Aorta (tissue), 5 donors: Measurements from ENCODE around the gene EPHB4. TPM values are rescaled to one million over a fixed set of nuclear protein-coding genes. Genes with fewer than 3 reads are reported as not detected.

Experiments used
- ATAC-seq: fragments of 200-7000 bp; cut with Tn5 transposase; one replicate; pipeline ENCODE4 v1.9.1; 2022; ENCODE audit warnings: moderate library complexity; ENCODE audit not compliant: low FRiP score
- DNase-seq, 2 donors: peaks; one replicate each; pipeline ENCODE4 v3.0.0-alpha.2; 2020
- H3K27ac ChIP-seq, 2 donors: one replicate each; pipeline ENCODE4 v1.5.1; 2013; ENCODE audit warnings: low read length in 2 of 2, mild to moderate bottlenecking in 2 of 2, moderate library complexity in 2 of 2, control low read depth in 1 of 2, inconsistent platforms in 1 of 2, low read depth in 1 of 2
- H3K27me3 ChIP-seq, 2 donors: one replicate each; pipeline ENCODE4 v1.6.1; 2013; ENCODE audit warnings: control low read depth in 1 of 2, low read length in 1 of 2, mild to moderate bottlenecking in 1 of 2, moderate library complexity in 1 of 2; ENCODE audit not compliant: insufficient read depth in 2 of 2, control insufficient read depth in 1 of 2
- H3K36me3 ChIP-seq, 2 donors: one replicate each; pipeline ENCODE4 v1.6.1; 2013; ENCODE audit warnings: control low read depth in 1 of 2, low read length in 1 of 2, mild to moderate bottlenecking in 1 of 2; ENCODE audit not compliant: insufficient read depth in 2 of 2, control insufficient read depth in 1 of 2
- H3K4me1 ChIP-seq, 2 donors: one replicate each; pipeline ENCODE4 v1.6.1; 2013; ENCODE audit warnings: low read length in 2 of 2, control low read depth in 1 of 2, mild to moderate bottlenecking in 1 of 2, moderate library complexity in 1 of 2; ENCODE audit not compliant: insufficient read depth in 2 of 2, control insufficient read depth in 1 of 2
- H3K4me3 ChIP-seq, 2 donors: one replicate each; pipeline ENCODE4 v1.5.1; 2013; ENCODE audit warnings: low read length in 2 of 2, control low read depth in 1 of 2, mild to moderate bottlenecking in 1 of 2
- H3K9me3 ChIP-seq: one replicate; pipeline ENCODE4 v1.6.1; 2013; ENCODE audit warnings: mild to moderate bottlenecking, low read length; ENCODE audit not compliant: control insufficient read depth
- WGBS, 2 donors: extraction: QIAGEN DNeasy Blood & Tissue Kit; methylation state at CpG; one replicate each; pipeline ENCODE4 v1.1.7; 2013; 5-methylcytosine and 5-hydroxymethylcytosine counted together
- intact Hi-C, 2 donors: fragments of 100-400 bp; cut with DNase I; formaldehyde crosslinking; loops; one replicate each; pipeline versions ENCODE4 v1.14.2 to v1.15.0; 2022
- long read RNA-seq, 2 donors: library from polyadenylated mRNA; unstranded; transcript quantifications; one replicate each; pipeline ENCODE4 v2.0.0, GENCODE V29; 2020 to 2021
- polyA plus RNA-seq, 2 donors: library from polyadenylated mRNA; stranded (reverse); fragments of 200-250 nt; gene quantifications; one replicate each; pipeline ENCODE4 v1.2.3, GENCODE V29; 2013
- total RNA-seq, 2 donors: library from RNA; stranded (reverse); fragmentation: NEBNext Ultra II Directional; extraction: Animal tissue kit (Norgen Biotek cat#: 25700); gene quantifications; one replicate each; pipeline ENCODE4 v1.2.1, GENCODE V29; 2021
- donor health status: healthy with polysubstance abuse.
- donor health status: Bipolar disorder and iron deficiency.
- donor health status: DM: no; HTN: no; CAD: no.
- donor health status: DM: no; HTN: no; CAD: no.
- donor health status: DM: yes; HTN: yes; CAD: no.

EPHB4 gene
- total RNA-seq: 10 to 100 TPM; 44.8 to 71.6 TPM
- 1 to 10 TPM; 4.3 to 4.5 TPM for polyA plus RNA-seq
- long read RNA-seq, donor 1, full-length matches to known transcripts: 2 of 57 reads
- long read RNA-seq, donor 1, partial matches to known transcripts: 54 of 57 reads
- long read RNA-seq, donor 1, other reads (novel, unspliced or antisense): 1 of 57 reads
- long read RNA-seq, donor 2, full-length matches to known transcripts: 14 of 67 reads
- long read RNA-seq, donor 2, partial matches to known transcripts: 49 of 67 reads
- long read RNA-seq, donor 2, other reads (novel, unspliced or antisense): 4 of 67 reads

DNA sequence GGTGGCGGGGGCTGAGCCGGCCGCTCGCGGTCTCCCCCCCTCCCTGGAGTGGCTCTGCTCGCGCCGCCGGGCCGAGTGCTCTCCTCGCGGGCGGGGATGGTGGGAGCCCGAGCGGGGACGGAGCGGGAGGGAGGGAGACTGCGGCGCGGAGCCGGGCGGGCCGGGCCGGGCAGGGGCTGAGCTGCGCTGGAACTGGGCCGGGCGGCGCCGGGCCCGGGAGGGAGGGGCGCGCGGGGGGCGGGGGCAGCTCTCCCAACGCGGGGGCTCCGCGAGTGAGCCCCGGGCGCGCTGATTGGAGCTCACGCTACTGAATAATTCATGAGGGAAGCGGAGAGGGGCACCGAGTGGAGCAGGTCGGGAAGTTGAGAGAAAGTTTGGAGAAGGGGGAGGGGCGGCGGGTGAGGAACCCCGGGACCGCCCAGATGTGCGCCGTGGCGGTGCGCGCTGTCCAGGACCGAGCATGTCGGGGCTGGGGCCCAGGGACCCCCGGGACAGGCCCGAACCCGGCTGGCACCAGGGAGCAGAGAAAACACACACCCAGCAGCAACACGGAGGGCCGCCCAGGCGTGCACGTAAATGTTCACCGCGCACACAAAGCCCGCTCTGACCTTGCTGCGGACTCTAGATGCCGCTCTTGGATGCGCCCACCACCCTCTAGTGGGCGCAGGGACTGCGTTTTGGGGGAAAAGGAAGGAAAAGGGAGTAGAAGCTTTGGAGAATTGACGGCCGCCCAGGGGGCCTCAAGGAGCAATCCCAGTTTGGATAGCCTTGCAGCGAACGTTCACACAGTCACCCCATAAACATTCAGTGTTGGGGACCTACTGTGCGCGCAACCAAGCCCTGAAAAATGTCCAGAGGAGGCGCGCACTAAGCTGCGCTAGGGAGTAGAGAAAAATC lies at the start of gene EPHB4:
Gene EPHB4 (minus strand): TSS at position 194 of the 897 bp plus-strand sequence. CDS start 493 bp downstream, outside the sequence.
- no peaks in the 10 kb centered on the region for H3K4me1 ChIP-seq
- DNase-seq: peak; percentile 79 to 84

DNA sequence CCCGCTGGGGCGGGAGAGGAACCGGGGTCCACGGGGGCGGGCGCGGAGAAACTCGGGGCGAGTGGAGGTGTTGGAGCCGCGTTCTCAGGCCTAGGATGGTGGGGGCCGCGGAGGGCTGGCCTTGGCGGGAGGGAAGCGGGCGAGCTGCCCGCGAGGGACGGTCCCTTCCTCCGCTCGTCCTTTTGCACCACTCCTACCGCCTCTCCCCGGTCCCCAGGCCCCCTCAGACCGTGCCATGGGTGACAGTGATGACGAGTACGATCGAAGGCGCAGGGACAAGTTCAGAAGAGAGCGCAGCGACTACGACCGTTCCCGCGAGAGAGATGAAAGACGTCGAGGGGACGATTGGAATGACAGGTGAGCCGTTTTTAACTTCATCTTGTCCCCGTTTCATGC lies 48.0 kb upstream of the EPHB4 start:
- intact Hi-C loops: no loop called here
- Histone ChIP-seq H3K27me3 (no peaks in the 10 kb centered on the region), H3K9me3 (no peaks in the 10 kb centered on the region), H3K4me1 (no peaks in the 10 kb centered on the region), H3K27ac (peak overlapping the region; percentile 72 to 82), H3K4me3 (peak overlapping the region; percentile 64 to 87), H3K36me3 (no peaks in the 10 kb centered on the region)
- 0 to 1% methylated on average over 38 to 39 of the region's 39 CpGs for WGBS, 2 donors
- DNase-seq (no peak), ATAC-seq (peak; percentile 61)

More for the DNA sequence above, at the start of gene EPHB4:
- no peak within 1 kb of the TSS for H3K27ac ChIP-seq
- 1% methylated on average over 44 to 80 of the region's 80 CpGs for WGBS, 2 donors
- peak; percentile 80 for ATAC-seq
- no peaks in the 10 kb centered on the region for H3K9me3 ChIP-seq
- intact Hi-C loops: no loop called here
- H3K4me3 ChIP-seq: peak within 1 kb of the TSS; percentile 42 to 53
- no peaks in the 10 kb centered on the region for H3K36me3 ChIP-seq
- no peaks in the 10 kb centered on the region for H3K27me3 ChIP-seq

DNA sequence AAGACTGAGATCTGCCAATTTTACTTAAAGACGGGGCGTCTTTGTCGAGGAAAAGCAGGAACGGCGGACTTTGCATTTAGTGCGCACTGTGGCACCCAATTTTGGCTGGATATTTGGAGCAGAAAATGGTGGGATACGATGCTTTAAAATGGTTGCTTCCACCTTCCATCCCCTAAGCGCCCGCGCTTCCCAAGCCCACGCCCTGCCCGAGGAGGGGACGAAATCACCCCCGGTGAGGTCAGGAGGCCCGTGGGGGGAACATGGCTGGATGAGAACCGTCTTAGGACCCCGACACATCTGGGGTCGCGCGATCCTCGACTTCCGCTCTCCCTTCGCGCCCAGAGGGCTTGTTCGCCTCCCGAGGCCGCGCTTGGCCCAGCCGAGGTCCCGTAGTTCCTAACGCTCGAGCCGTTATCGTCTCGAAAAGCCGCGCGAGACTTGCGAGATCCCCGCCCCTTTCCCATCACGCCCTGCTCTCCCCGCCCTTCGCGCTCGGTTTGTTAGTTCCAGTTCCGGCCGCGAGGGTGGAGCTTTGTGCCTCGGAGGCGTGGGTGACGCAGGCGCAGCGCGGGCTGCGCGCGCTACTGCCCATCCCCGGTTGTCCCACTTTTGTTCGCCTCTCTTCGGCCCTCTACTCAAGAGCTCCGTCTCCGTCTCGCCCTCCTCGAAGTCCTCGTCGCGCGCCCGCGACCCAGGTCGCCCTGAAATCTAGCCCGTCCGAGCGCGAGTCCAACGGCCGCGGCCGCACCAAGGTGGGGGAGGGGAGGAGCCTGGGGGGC lies 47.4 kb upstream of the EPHB4 start, which contains the start of gene SRRT:
Gene SRRT (plus strand): TSS at position 527 of the 779 bp plus-strand sequence. CDS start 488 bp downstream, outside the sequence.
- no peaks in the 10 kb centered on the region for H3K27me3 ChIP-seq
- peak within 1 kb of the TSS; percentile 64 to 87 for H3K4me3 ChIP-seq
- 2 to 3% methylated on average over 66 to 79 of the region's 79 CpGs for WGBS, 2 donors
- peak within 1 kb of the TSS; percentile 72 to 95 for H3K27ac ChIP-seq
- no peaks in the 10 kb centered on the region for H3K36me3 ChIP-seq
- H3K9me3 ChIP-seq: no peaks in the 10 kb centered on the region
- intact Hi-C loops: no loop called here
- H3K4me1 ChIP-seq: no peaks in the 10 kb centered on the region
- DNase-seq (peak; percentile 99 to 100), ATAC-seq (peak; percentile 98)

GRCh38 chr7:100874300-100874576 lies 46.9 kb upstream of the EPHB4 start:
- H3K36me3 ChIP-seq: no peaks in the 10 kb centered on the region
- peak overlapping the region; percentile 10 to 95 for H3K27ac ChIP-seq
- H3K4me3 ChIP-seq: peak overlapping the region in 1 of 2 donors; percentile 3
- H3K27me3 ChIP-seq: no peaks in the 10 kb centered on the region
- no peaks in the 10 kb centered on the region for H3K4me1 ChIP-seq
- DNase-seq (no peak), ATAC-seq (no peak)
- no peaks in the 10 kb centered on the region for H3K9me3 ChIP-seq
- 56 to 66% methylated on average over 8 of the region's 8 CpGs for WGBS, 2 donors
- intact Hi-C loops: no loop called here

DNA sequence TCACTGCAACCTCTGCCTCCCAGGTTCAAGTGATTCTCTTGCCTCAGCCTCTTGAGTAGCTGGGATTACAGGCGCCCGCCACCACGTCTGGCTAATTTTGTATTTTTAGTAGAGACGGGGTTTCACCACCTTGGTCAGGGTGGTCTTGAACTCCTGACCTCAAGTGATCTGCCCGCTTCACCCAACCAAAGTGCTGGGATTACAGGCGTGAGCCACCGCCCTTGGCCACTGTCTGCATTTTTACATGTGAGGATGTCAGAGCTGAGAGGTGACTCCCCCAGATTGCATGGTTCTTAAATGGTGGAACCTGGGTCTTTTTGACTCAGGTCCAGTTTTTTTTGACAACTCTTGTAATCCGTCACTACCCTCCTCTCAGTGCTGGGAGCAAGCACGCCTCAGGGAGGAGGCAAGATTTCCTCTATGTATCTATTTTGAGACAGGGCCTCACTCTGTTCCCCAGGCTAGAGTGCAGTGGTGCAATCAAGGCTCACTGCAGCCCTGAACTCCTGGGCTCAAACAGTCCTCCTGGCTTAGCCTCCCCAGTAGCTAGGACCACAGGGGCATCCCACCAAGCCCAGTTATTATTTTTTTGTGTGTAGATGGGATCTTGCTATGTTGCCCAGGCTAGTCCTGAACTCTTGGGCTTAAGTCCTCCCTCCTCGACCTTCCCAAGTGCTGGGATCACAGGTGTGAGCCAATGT lies 46.4 kb upstream of the EPHB4 start:
- ATAC-seq (no peak), DNase-seq (no peak)
- Histone ChIP-seq H3K36me3 (no peaks in the 10 kb centered on the region), H3K4me3 (no peak overlapping the region), H3K4me1 (no peaks in the 10 kb centered on the region), H3K27me3 (no peaks in the 10 kb centered on the region), H3K27ac (peak overlapping the region; percentile 10 to 95), H3K9me3 (no peaks in the 10 kb centered on the region)
- intact Hi-C loops: no loop called here
- 87 to 88% methylated on average over 10 of the region's 10 CpGs for WGBS, 2 donors

GRCh38 chr7:100867776-100868485 lies 40.6 kb upstream of the EPHB4 start:
- WGBS, 2 donors: 3 to 8% methylated on average over 27 of the region's 27 CpGs
- no peaks in the 10 kb centered on the region for H3K27me3 ChIP-seq
- no peak for ATAC-seq
- no peaks in the 10 kb centered on the region for H3K4me1 ChIP-seq
- H3K27ac ChIP-seq: peak overlapping the region; percentile 53 to 92
- H3K36me3 ChIP-seq: no peaks in the 10 kb centered on the region
- H3K4me3 ChIP-seq: peak overlapping the region; percentile 89 to 97
- no peak for DNase-seq
- intact Hi-C loops: no loop called here
- H3K9me3 ChIP-seq: no peaks in the 10 kb centered on the region

- peak; percentile 95 to 97 for DNase-seq
- 0% methylated on average over 32 to 42 of the region's 42 CpGs for WGBS, 2 donors
- intact Hi-C loops: no loop called here
- Histone ChIP-seq H3K27me3 (no peaks in the 10 kb centered on the region), H3K9me3 (no peaks in the 10 kb centered on the region), H3K4me3 (peak within 1 kb of the TSS; percentile 89 to 97), H3K4me1 (no peaks in the 10 kb centered on the region), H3K27ac (peak within 1 kb of the TSS; percentile 53 to 92), H3K36me3 (no peaks in the 10 kb centered on the region)
- ATAC-seq: peak; percentile 88
These were observed 39.9 kb upstream of the EPHB4 start, which contains the start of gene TRIP6 for GRCh38 chr7:100867040-100867775. TRIP6 (plus strand) TSS chr7:100867387; CDS start chr7:100867498, 111 bp downstream.
